ENCODE measurements around the gene CFB. TPM values are rescaled to one million over a fixed set of nuclear protein-coding genes. Genes with fewer than 3 reads are reported as not detected.

CFB gene
- polyA plus RNA-seq, 1 experiment, result 6.7 TPM

GRCh38 chr6:31898383-31899011, 47.4 kb upstream of the CFB start:
- TF ChIP-seq CTCF (IDR thresholded peaks at IDR 0.05; ENCODE audit: insufficient read depth, low read depth, low read length), result no peak
- no peaks in the 10 kb centered on the region for H3K27me3 ChIP-seq (ENCODE audit: control insufficient read depth, insufficient read depth, low read length)
- ChIA-PET POLR2A (interaction anchor here (0.5 kb wide), 1 partner anchor 267 kb away, joined by 5 read pairs; no protein-coding TSS in a partner anchor), CTCF (interaction anchor here (0.9 to 2.1 kb wide), 7 partner anchors 8 to 217 kb away, joined by 3 to 11 read pairs (median 4); partner anchors contain the start of gene LY6G5C)
- DNase-seq (ENCODE audit: low read depth), result no peak
- H3K36me3 ChIP-seq (ENCODE audit: control insufficient read depth, insufficient read depth, low read length), result no peaks in the 10 kb centered on the region; the same call in none of the 2 replicates
- peak overlapping the region; percentile 72 for H3K4me3 ChIP-seq (ENCODE audit: low read depth, low read length)

- Histone ChIP-seq H3K36me3 (ENCODE audit: control insufficient read depth, insufficient read depth, low read length) (no peaks in the 10 kb centered on the region; the same call in none of the 2 replicates), H3K4me3 (ENCODE audit: low read depth, low read length) (no peak overlapping the region), H3K27me3 (ENCODE audit: control insufficient read depth, insufficient read depth, low read length) (no peaks in the 10 kb centered on the region)
- no peak for TF ChIP-seq CTCF (IDR thresholded peaks at IDR 0.05; ENCODE audit: insufficient read depth, low read depth, low read length)
- DNase-seq (ENCODE audit: low read depth), result no peak
- CTCF ChIA-PET, result interaction anchor here (0.9 to 2.1 kb wide), 3 partner anchors 11 to 59 kb away, joined by 3 to 11 read pairs (median 4); no protein-coding TSS in a partner anchor
- POLR2A ChIA-PET, result no interaction called here
Measured at GRCh38 chr6:31899215-31899614, 46.7 kb upstream of the CFB start.

- no peak for TF ChIP-seq CTCF (IDR thresholded peaks at IDR 0.05; ENCODE audit: insufficient read depth, low read depth, low read length)
- no peak for DNase-seq (ENCODE audit: low read depth)
- Histone ChIP-seq H3K36me3 (ENCODE audit: control insufficient read depth, insufficient read depth, low read length) (no peaks in the 10 kb centered on the region; the same call in 1 of the 2 replicates), H3K27me3 (ENCODE audit: control insufficient read depth, insufficient read depth, low read length) (no peaks in the 10 kb centered on the region), H3K4me3 (ENCODE audit: low read depth, low read length) (no peak overlapping the region)
- CTCF ChIA-PET, result interaction anchor here (0.5 to 4.5 kb wide), 3 partner anchors 9 to 69 kb away, joined by 3 to 26 read pairs (median 4); no protein-coding TSS in a partner anchor
- POLR2A ChIA-PET, result no interaction called here
Measured at GRCh38 chr6:31899882-31900722, 45.8 kb upstream of the CFB start.

GRCh38 chr6:31900917-31901414, 44.9 kb upstream of the CFB start:
- CTCF ChIA-PET, result interaction anchor here (0.5 to 4.5 kb wide), 4 partner anchors 8 to 70 kb away, joined by 3 to 26 read pairs (median 4); no protein-coding TSS in a partner anchor
- no peak for DNase-seq (ENCODE audit: low read depth)
- Histone ChIP-seq H3K36me3 (ENCODE audit: control insufficient read depth, insufficient read depth, low read length) (no peaks in the 10 kb centered on the region), H3K27me3 (ENCODE audit: control insufficient read depth, insufficient read depth, low read length) (no peaks in the 10 kb centered on the region), H3K4me3 (ENCODE audit: low read depth, low read length) (peak overlapping the region; percentile 61)
- POLR2A ChIA-PET, result no interaction called here
- TF ChIP-seq CTCF (IDR thresholded peaks at IDR 0.05; ENCODE audit: insufficient read depth, low read depth, low read length), result no peak

Measured in BJ (cell line).